Prostate gland (tissue), 2 donors: ENCODE measurements around the gene AKNAD1. TPM values are rescaled to one million over a fixed set of nuclear protein-coding genes. Genes with fewer than 3 reads are reported as not detected.

Source experiments
- DNase-seq: peaks from one replicate; pipeline ENCODE4 v3.0.0-alpha.2; 2019; ENCODE audit warnings: low spot score
- H3K27ac ChIP-seq, 2 donors: fragments of 200-600 bp; sonication (generic); 2 replicates each; pipeline ENCODE4 v1.5.1; 2017 to 2019
- H3K27me3 ChIP-seq: fragments of 200-600 bp; sonication (generic); replicated peaks from 2 replicates; pipeline ENCODE4 v1.5.1; 2019; ENCODE audit not compliant: insufficient read depth
- H3K36me3 ChIP-seq, 2 donors: fragments of 200-600 bp; sonication (generic); 1 replicate in 1 of 2; 2 replicates in 1 of 2; pipeline versions ENCODE4 v1.5.1 to v1.8.1; 2017 to 2019
- H3K4me1 ChIP-seq: fragments of 200-600 bp; sonication (generic); replicated peaks from 2 replicates; pipeline ENCODE4 v1.5.1; 2019
- H3K4me3 ChIP-seq, 2 donors: fragments of 200-600 bp; sonication (generic); 2 replicates each; pipeline ENCODE4 v1.5.1; 2017 to 2019
- H3K9me3 ChIP-seq: fragments of 200-600 bp; sonication (generic); 2 replicates; pipeline ENCODE4 v1.5.1; 2017
- POLR2A ChIP-seq: fragments of 450-650 bp; IDR thresholded peaks from one replicate; pipeline ENCODE4 v1.6.1; 2016; ENCODE audit warnings: antibody characterized with exemption, mild to moderate bottlenecking
- POLR2AphosphoS5 ChIP-seq: sonication (generic); formaldehyde crosslinking; IDR thresholded peaks from one replicate; pipeline ENCODE4 v1.6.1; 2017; ENCODE audit warnings: antibody characterized with exemption
- WGBS: methylation state at CpG from one replicate; pipeline ENCODE4 v1.1.5; 2018; 5-methylcytosine and 5-hydroxymethylcytosine counted together
- intact Hi-C: fragments of 100-400 bp; cut with DNase I; formaldehyde crosslinking; loops from one replicate; pipeline ENCODE4 v1.14.2; 2022
- total RNA-seq, 2 donors: library from RNA; depleted of rRNA; stranded (reverse); fragments of >200 nt; gene quantifications; one replicate each; pipeline ENCODE4 v1.1.0, GENCODE V29; 2016
- TF ChIP-seq, protein P1 (sequence below), 4 experiments: fragments of 200-600 bp in 2 of 4; fragments of 450-650 bp in 2 of 4; sonication (generic) in 2 of 4; IDR thresholded peaks; 1 replicate in 3 of 4; 2 replicates in 1 of 4; pipeline ENCODE4 v1.5.1; 2016 to 2019; ENCODE audit warnings: antibody characterized with exemption in 4 of 4, mild to moderate bottlenecking in 2 of 4, moderate library complexity in 2 of 4

The AKNAD1 gene
- total RNA-seq, 2 donors from 2014 or later = 1.4 TPM; not detected in 1

DNA sequence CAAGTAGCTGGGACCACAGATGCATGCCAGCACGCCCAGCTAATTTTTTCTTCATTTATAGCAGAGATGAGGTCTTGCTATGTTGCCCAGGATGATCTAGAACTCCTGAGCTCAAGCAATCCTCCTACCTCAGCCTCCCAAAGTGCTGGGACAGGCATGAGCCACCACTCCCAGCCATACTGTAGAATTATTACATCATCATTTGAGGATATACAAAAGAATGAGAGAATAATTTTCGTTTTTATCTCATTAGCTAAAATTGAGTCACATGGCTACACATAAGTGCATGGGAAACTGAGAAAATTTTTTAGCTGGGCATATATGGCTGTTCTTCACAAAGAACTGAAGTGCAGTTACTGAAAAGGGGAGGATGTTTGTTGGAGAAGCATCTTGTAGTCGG is 89.2 kb downstream of the AKNAD1 start:
- Histone ChIP-seq H3K27me3 (no peaks in the 10 kb centered on the region), H3K9me3 (no peaks in the 10 kb centered on the region), H3K27ac (no peak overlapping the region), H3K36me3 (no peaks in the 10 kb centered on the region), H3K4me3 (no peak overlapping the region), H3K4me1 (no peaks in the 10 kb centered on the region)
- no peak for TF ChIP-seq POLR2AphosphoS5
- TF ChIP-seq, protein P1, sequence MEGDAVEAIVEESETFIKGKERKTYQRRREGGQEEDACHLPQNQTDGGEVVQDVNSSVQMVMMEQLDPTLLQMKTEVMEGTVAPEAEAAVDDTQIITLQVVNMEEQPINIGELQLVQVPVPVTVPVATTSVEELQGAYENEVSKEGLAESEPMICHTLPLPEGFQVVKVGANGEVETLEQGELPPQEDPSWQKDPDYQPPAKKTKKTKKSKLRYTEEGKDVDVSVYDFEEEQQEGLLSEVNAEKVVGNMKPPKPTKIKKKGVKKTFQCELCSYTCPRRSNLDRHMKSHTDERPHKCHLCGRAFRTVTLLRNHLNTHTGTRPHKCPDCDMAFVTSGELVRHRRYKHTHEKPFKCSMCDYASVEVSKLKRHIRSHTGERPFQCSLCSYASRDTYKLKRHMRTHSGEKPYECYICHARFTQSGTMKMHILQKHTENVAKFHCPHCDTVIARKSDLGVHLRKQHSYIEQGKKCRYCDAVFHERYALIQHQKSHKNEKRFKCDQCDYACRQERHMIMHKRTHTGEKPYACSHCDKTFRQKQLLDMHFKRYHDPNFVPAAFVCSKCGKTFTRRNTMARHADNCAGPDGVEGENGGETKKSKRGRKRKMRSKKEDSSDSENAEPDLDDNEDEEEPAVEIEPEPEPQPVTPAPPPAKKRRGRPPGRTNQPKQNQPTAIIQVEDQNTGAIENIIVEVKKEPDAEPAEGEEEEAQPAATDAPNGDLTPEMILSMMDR (IDR thresholded peaks at IDR 0.05) = no peak
- TF ChIP-seq POLR2A = no peak
- DNase-seq = no peak
- intact Hi-C loops = no loop called here
- 93% methylated on average over 3 of the region's 3 CpGs for whole genome bisulfite sequencing

DNA sequence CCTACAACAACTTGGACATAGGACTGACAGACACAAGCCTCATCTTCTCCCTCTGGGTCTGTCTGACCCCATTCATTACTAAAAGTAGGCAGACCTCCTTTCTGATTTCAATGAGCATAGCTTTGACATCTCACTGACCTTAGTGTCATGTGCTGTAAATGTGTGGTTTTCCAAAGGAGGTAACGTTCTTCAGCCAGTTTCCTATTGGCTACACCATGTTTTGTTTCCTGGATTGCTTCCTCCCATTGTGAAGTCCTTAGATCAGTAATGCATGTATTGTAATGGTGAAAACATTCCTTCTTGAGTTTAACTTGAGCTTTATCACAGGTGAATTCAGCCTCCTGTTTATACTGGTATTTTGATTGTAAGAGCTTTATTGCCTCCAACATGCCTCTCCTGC is 89.8 kb downstream of the AKNAD1 start:
- no peaks in the 10 kb centered on the region for H3K27me3 ChIP-seq
- DNase-seq = no peak
- intact Hi-C loops = no loop called here
- TF ChIP-seq POLR2A (no peak), POLR2AphosphoS5 (no peak)
- TF ChIP-seq, protein P1 (IDR thresholded peaks at IDR 0.05) = no peak
- no peaks in the 10 kb centered on the region for H3K9me3 ChIP-seq
- no peaks in the 10 kb centered on the region for H3K36me3 ChIP-seq
- WGBS = 62% methylated on average over 1 of the region's 1 CpG
- no peaks in the 10 kb centered on the region for H3K4me1 ChIP-seq
- H3K4me3 ChIP-seq = no peak overlapping the region
- no peak overlapping the region for H3K27ac ChIP-seq

Other genes starting within 250 kb of the AKNAD1 start
- 10 to 100 TPM in 1 of 2 donors, 1 to 10 TPM in 1; 2.5 to 22.1 TPM for gene HENMT1, start 196.0 kb downstream of the AKNAD1 start, total RNA-seq
- gene PRPF38B, start 164.8 kb downstream of the AKNAD1 start, total RNA-seq = 10 to 100 TPM; 18.9 to 24.2 TPM
- gene FNDC7, start 144.2 kb downstream of the AKNAD1 start, total RNA-seq = 1 to 10 TPM in 1 of 2 donors, not detected in 1; 3.3 TPM
- 10 to 100 TPM; 41.1 to 55.4 TPM for gene STXBP3, start 110.4 kb downstream of the AKNAD1 start, total RNA-seq
- 10 to 100 TPM; 10.6 to 10.7 TPM for gene GPSM2, start 19.9 kb upstream of the AKNAD1 start, total RNA-seq
- gene CLCC1, start 106.4 kb upstream of the AKNAD1 start, total RNA-seq = 10 to 100 TPM; 30.5 to 33.3 TPM
- 10 to 100 TPM in 1 of 2 donors, 1 to 10 TPM in 1; 6.4 to 25.7 TPM for gene WDR47, start 185.0 kb upstream of the AKNAD1 start, total RNA-seq
- 10 to 100 TPM; 26.8 to 27.0 TPM for gene TAF13, start 218.9 kb upstream of the AKNAD1 start, total RNA-seq
- 10 to 100 TPM; 37.0 to 40.7 TPM for gene TMEM167B, start 233.7 kb upstream of the AKNAD1 start, total RNA-seq